GM18951 (cell line): ENCODE data around the gene ZEB2.

Experiments
- POLR2A ChIP-seq: IDR thresholded peaks from 4 replicates; pipeline ENCODE4 v1.6.1; 2011; ENCODE audit warnings: mild to moderate bottlenecking; ENCODE audit not compliant: insufficient read length, insufficient read depth; ENCODE audit errors: extremely low read depth
- in situ Hi-C: fragments of 300-500 bp; cut with MboI; formaldehyde crosslinking; loops from one replicate; pipeline ENCODE4 v1.12.0; 2022; ENCODE audit warnings: low sequenced_read_pairs, mixed read lengths, inconsistent platforms; ENCODE audit not compliant: unreplicated experiment

ZEB2 gene

GRCh38 chr2:144503242-144503641 is 16.7 kb downstream of the ZEB2 start:
- in situ Hi-C loops, result no loop called here
- no peak for TF ChIP-seq POLR2A

- TF ChIP-seq POLR2A, result no peak
- in situ Hi-C loops, result no loop called here
Measured at GRCh38 chr2:144502369-144502768, 17.6 kb downstream of the ZEB2 start.

GRCh38 chr2:144501627-144502026 is 18.3 kb downstream of the ZEB2 start:
- in situ Hi-C loops, result no loop called here
- TF ChIP-seq POLR2A, result no peak

- no peak for TF ChIP-seq POLR2A
- in situ Hi-C loops, result no loop called here
Measured at GRCh38 chr2:144501118-144501517, 18.8 kb downstream of the ZEB2 start.

- in situ Hi-C loops, result no loop called here
Measured at GRCh38 chr2:144500563-144500962, 19.4 kb downstream of the ZEB2 start.

GRCh38 chr2:144498277-144498676 is 21.6 kb downstream of the ZEB2 start:
- no peak for TF ChIP-seq POLR2A
- in situ Hi-C loops, result no loop called here

More at GRCh38 chr2:144500563-144500962, 19.4 kb downstream of the ZEB2 start:
- TF ChIP-seq POLR2A, result no peak

GRCh38 chr2:144496977-144497598 is 22.8 kb downstream of the ZEB2 start:
- no peak for TF ChIP-seq POLR2A
- in situ Hi-C loops, result no loop called here

GRCh38 chr2:144496092-144496976 is 23.6 kb downstream of the ZEB2 start:
- in situ Hi-C loops, result no loop called here
- TF ChIP-seq POLR2A, result no peak

GRCh38 chr2:144495227-144496091 is 24.5 kb downstream of the ZEB2 start:
- in situ Hi-C loops, result no loop called here
- TF ChIP-seq POLR2A, result no peak

- in situ Hi-C loops, result no loop called here
Measured at GRCh38 chr2:144493027-144493809, 26.7 kb downstream of the ZEB2 start.

GRCh38 chr2:144490857-144491256 is 29.1 kb downstream of the ZEB2 start:
- TF ChIP-seq POLR2A, result no peak
- in situ Hi-C loops, result no loop called here

More at GRCh38 chr2:144493027-144493809, 26.7 kb downstream of the ZEB2 start:
- TF ChIP-seq POLR2A, result no peak

GRCh38 chr2:144490017-144490416 is 29.9 kb downstream of the ZEB2 start:
- no peak for TF ChIP-seq POLR2A
- in situ Hi-C loops, result no loop called here

GRCh38 chr2:144489315-144489916 is 30.5 kb downstream of the ZEB2 start:
- in situ Hi-C loops, result no loop called here
- TF ChIP-seq POLR2A, result no peak
